NCI-H774 (cell line): ENCODE measurements around the gene UROS.

Experiments
- DNase-seq: peaks from one replicate; lab custom pipeline; 2025; lab: John Stamatoyannopoulos, UW

Gene UROS

DNA sequence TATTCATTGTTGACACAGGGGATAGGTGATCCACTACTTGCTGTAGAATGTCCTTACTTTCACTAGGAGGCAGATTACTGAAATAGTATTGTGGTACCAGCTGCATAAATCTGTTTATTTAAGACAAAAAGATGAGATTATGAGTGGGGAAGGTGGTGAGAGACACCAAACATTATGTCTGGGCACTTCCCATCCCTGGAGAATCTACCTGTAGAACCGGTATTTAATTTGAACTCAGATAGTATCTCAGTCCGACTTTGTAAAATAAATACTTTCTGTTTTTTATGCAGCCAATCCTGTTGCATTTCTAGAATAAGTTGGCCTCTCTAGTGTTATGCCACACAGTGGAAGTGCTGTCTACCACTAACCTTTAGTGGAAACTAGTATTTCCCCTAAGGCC lies 13.7 kb upstream of the UROS start:
- no peak for DNase-seq

DNA sequence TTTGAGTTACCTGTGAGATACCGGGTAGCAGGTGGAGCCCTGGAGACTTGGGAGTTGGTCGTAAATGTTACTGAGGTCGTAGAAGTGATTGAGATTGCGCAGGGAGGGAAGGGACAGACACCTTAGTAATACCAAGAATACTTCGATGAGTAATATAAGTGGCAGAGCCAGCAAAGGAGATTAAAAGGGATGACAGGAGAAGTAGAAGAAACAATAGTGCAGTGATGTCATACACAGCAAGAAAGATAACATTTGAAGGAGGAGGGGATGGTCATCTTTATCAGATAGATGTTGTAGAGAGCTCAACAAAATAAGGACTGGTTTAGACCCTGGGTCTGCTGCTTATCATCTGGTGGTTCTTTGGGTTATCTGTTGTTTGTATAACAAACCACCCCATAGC lies 5.3 kb upstream of the UROS start:
- DNase-seq: no peak

DNA sequence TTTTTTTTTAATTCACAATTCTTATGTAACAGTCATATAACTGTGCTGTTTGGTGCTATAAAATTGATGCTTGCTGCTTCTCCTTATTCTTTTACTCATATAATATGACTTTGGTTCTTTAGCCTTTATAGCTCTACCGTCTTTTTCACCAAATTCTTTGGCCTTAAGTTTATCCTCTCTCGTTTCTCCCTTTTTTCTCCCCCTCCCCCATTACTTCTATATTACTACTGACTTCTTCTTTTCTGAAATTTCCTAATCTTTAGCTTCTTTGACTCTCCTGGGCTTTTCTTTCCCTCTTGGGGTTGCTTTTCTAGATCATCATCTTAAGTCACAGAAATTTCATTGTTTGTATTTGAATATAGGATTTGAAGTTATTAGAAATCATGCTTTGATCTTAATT lies 4.1 kb upstream of the UROS start:
- DNase-seq: no peak

DNA sequence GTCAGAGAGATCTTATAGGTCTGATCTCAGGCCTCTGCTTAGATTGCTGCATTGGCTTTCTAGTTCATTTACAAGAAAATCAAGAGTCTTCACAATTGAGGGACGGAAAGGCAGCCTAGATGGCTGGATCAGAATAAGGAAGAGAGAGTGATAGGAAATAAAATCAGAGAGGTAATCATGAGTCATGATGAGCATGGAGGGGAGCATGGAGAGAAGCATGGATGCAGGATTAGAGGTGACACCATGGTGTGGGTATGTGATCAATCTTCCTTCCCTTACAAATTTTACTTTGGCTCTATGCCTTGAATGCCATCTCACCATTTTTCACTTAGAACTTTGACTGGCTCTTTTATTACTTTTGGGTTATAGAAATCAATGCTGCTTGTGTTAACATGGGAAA lies 1.7 kb upstream of the UROS start:
- no peak for DNase-seq

DNA sequence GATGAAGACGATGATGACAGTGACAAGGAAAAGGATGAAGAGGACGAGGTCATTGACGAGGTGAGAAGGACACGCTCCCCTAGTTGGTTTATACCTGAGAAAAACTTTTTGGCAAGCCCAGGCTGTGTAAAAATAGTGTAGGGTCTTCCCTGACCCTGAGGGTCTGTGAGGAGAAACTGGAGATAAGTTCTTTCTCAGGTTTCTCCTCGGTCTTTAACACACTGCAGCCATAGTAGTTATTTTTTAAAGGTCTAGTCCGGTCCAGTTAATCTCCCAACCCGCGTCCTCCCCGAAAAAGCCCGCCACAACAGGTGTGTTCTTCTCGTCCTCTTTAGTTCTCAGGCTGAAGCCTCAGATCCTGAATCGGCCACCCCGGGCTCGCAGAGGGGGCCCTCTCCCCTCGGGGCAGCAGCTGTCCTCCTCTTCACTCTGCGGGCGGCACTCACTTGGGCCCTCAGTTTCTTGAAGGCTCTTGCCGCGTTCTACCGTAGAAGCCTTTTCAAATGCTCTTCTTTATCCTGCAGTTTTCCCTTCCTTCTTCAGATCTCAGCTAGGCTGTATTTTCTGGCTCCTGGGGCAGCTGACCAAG lies 699 bp upstream of the UROS start:
- no peak for DNase-seq

DNA sequence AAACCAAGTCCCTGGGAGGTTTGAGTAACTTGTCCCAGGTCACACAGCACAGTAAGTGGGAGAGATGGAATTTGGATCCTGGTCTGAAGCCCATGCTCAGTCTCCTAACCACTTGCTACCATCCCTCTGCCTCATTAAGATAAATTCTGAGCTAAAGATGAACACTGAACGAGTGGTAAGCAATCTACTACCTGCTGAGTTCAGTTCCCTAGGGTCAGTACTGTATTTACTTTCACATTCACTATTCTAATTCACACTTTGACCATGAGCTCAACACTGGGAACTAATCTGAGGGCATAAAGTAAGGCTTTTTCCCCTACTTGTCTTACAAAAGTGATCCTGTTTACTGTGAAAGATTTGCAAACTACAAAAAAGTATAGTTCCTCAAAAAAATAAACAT lies 2.4 kb downstream of the UROS start:
- no peak for DNase-seq

DNA sequence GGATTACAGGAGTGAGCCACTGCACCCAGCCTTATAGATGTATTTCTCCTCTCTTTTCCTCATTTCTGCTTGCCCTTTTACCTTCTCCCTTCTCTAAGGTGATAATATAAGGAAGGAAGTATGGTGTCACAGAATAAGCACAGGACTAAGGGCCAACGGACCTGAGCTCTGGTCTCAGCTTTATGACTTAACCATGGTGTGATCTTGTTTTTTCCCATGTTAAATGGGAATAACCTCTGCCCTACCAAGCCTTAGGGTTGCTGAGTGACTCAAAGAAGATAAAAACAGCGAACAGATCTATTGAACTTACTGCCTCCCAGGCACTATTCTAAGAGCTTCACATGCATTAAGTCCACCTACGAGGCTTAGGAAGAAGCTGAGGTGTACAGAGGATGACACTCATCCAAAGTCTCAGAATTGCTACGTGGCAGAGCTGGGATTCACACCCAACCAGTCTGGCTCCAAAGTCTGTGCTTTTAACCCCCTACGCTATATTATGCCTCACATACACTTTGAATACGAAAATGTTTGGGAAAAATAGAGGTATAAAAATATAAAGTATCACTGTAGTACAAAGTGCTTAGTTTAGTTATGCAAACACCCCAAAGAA lies 5.6 kb downstream of the UROS start:
- no peak for DNase-seq

DNA sequence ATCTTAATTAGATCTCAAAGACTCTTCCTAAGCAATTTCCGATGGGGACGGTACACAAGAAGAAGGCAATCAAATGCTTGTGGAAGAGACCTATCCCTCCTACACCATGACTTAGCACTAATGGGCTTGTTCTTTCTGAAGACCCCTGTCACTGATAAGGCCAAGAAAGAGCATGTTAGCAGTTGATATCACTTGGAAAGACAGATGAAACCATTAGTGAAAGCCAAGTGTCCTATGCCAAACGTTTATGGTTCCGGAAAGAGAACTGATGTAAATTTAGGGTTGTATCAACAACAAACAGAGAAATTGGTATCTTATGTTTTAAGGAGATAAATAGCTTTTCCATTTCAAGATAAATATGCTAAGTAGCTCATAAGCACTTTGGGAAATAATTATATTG lies 6.5 kb downstream of the UROS start:
- DNase-seq: no peak

DNA sequence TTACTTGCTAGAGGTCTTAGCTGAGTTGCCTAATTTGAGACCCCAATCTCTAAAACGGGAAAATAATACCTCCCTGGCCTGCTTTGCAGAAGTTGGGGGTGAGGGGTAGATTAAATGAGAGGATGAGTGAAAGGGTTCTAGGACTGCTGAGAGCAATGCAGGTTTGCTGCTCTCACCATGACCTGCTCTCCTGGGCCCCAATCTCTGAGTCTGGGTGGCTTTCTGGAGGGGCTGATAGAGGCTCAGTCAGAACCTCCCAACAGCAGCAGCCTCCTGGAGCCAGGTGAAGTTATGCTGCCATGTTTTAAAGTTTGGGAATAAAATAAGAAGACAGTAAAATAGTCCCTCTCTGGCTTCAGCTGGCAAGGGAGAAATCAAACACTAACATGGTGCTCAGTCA lies 7.3 kb downstream of the UROS start:
- no peak for DNase-seq

DNA sequence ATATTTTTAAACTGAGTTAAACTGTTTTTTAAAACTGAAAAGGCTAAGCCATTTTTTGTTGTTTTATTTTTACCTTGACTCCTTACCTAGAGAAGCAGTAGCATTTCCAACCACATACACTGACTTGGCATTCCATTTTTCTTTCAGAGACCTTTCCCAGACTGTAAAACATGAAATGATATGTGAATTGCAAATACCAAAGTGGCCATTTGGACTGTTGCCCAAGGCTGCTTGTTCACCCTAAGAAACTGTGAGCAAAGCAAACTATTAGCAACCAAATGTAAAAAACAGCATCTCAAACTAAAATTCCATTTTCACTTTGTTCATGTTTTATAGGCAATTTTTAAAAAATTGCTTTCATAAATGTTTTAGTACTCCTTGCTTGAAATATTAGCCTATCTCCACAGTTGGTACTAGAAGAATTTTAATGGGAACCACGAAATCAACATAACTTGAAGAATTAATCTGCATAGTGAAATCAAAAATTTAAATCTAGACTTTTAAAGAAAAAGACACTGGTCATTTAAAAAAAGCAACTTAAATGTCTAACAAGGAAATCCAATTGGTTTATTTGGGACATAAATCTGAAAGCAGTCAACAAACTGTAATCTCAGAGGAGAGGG lies 10.8 kb downstream of the UROS start:
- DNase-seq: no peak

DNA sequence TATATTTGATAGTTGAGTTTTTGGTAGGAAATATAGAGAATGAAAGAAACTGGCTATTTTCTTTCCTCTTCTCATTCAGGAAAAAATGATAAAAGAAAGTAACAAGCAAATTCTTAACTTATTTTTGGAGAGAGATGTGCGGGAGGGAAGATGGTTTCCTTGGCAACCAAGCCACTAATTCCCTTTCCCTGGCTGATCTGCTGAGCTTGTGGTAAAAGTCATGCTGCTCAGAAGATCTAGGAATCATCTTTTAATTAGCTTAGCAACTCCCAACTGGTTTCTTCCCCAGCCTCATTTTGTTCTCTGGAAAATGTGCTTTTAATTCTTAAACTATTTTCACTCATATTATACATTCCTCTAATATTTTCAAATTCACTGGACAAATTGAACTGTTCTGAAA lies 11.8 kb downstream of the UROS start:
- DNase-seq: no peak

DNA sequence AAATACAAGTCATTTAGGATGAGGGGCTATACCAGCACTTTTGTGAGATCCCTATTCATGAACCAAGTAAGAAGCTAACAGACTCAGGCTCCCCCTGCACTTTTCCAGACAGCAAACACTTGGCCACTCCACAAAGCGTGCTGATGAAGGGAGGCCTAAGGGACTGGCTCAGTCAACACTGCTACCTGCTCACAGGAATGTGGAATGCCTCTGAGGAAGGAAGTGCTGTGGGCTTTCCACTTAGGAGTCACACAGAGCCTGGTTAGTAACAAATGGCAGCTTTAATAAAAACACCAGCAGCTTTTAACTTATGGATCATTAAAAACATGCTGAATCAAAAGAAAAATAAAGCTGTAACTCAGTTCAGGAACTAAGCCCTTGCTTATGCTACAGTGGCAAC lies 15.0 kb downstream of the UROS start:
- no peak for DNase-seq

DNA sequence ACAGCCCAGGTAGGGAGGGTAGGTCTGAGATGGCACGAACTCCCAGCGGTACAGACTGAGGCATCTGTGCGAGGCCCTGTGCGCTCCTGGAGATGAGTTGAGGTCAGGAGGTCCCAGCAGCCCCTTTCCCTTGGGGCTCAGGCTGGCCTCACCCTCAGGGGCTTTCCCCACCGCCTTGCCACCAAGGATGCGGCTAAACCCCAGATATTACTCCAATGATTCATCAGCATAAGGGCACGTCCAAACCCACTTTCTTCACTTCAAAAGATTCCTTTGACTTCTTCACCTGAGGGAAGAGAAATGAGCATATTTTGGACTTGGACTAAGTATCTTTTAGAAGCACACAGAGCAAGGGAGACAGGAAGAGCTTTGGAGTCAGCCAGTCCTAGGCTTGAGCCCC lies 20.3 kb downstream of the UROS start:
- DNase-seq: no peak

DNA sequence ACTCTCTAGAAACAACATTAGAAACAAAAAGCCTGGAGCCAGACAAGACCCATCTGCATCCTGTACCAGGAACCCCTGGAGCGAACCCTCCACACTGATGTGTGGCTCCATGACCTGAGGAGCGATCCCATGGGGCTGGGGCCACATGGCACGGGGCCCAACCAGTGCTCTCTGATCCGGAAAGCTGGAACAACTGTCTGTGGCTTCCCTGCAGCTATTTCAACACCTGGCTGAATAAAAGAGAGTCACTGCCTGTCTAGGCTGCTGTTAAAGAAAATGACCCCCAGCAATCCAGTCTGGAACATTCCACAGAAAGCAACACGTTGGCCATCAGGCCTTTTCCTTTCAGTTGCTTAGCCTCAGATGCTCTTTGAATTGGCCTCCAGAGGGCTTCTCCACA lies 20.9 kb downstream of the UROS start:
- no peak for DNase-seq

DNA sequence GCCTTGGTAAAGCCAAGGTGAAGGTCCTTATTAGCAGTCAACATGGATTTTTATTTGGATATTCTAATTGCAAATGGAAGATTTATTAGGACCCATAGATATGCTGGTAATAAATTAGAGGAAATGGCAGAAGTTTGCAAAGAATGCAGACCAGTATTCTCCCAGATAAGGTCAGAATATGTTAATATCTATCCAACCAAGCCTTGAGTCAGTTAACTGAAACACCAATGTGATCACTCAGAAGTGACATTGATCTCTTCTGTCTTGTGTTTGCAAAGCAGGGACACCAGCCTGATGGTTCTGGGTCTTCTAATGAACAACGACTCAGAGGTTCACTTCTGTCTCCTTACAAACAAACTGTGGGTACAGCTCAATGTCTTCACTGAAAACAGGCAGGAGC lies 21.5 kb downstream of the UROS start:
- no peak for DNase-seq

DNA sequence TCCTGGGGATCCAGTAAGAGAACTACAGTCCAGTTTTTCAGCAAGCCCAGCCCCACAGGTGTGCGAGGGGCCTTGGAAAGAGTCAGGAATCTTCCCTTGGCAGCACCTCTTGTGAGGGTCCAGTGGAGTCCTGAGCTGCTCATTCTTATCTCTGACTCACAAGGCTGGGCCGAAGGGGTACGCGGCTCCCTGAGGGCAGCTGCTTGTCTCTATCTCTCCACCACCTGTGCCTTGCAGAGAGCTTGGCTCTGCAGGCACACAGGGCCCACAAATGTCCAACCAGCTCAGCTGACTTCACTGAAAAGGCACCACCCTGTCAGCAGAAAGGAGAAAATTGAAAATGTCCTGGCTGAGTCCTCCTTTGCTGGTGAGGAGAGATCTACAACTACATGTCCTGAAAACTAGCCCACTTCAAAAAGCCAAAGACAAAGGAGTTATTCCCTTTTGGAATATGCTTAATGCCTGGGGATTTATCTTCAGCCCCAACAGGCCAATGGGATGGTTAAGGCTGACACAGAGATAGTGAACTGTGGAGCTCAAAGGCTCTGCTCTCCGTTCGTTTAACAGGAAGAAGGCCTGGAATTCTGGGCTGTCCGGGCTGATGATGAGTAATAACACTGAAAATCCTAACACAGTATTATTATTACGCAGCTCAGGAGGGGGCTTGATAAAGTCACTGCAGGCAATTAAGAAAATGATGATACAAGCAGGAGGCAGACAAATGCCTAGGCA lies 23.4 kb downstream of the UROS start:
- no peak for DNase-seq

DNA sequence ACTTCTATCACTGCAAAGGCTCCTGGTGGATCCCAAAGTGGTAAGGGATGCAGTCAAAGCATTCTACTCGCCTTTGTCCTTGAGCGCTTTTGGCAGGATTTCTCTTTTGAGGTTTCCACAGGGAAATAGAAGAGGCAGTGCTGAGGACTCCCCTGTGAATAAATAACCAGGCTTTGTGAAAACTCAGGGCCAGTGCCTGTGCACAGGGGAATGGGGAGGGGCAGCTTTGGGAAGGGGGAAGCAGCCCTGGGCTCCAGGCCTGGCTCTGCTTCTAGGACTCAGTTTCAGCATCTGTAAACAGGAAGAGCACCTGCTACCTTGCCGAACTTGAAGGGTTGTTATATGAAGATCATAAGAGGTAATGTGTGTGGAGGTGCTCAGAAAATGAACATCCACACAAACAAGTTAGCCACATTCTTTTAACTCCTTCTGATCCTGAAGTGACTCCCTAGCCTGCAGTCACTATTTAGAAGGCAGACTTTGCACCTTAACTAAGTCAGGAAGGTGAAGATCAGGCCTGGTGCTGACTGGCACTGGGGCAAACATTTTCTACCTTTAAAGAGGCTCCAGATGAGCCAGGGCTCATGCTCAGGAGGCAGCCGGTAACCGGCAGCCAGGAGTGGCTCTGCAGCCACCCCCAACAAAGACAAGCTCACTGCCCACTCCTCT lies 24.9 kb downstream of the UROS start:
- no peak for DNase-seq

DNA sequence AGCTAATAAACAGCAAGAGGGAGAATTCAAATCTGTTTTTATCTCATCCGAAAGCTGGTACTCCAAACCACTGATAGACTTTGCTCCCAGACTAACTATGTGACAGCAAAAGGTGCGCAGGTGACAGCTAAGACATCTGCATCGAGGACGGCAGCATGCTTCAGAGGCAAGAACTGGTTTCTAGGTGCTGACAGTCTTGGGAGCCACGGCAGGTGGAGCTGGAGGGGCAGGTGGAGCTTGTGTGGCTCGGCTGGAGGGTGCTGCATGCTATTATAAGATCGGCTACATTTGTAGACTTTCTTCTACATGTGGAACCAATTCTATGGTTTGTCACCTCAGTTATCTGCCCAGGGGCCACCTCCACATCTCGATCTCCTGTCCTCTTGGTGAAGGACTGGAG lies 25.6 kb downstream of the UROS start:
- DNase-seq: no peak

DNA sequence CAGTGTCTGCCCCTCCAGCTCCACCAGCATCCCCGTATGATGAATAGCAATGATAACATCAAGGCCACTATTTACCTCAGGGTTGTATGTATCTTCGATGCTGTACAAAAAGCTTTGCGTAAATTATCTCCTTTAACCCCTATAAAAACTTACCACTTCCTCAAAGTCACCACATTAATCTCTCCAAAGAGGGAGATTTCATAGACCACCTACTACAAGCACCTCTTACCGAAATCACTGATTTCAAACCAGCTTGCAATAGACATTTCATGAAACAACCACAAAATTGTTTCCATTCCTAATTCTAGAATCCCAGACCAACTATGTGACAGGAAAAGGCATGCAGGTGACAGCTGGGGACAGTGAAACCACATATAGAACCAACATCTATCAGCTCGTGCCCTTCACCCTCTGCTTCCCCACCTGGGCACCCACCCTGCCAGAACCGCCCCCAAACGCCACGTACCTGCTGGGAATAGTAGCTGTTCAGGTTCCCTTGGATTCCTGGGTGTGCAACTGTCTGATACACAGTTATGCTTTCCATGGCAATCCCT lies 27.3 kb downstream of the UROS start:
- no peak for DNase-seq

DNA sequence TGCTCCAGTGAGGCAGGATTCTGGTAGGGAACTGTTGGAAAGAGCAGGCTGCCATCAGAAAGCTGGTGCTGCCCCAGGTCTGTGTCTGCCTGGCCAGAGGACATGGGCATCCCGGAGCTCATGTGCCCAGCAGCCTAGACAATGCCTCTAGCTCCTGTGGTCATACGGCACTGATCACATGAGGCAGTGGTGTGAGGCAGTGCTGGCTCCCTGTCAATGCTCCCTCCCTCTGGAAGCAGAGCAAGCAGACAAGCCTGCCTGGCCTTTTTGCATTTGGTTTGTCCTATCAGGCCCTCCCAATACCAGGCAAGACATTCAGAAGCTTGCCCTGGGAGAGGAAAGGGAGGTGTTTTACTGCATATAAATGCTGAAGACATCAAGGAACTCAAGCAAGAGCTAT lies 27.9 kb downstream of the UROS start:
- DNase-seq: no peak

DNA sequence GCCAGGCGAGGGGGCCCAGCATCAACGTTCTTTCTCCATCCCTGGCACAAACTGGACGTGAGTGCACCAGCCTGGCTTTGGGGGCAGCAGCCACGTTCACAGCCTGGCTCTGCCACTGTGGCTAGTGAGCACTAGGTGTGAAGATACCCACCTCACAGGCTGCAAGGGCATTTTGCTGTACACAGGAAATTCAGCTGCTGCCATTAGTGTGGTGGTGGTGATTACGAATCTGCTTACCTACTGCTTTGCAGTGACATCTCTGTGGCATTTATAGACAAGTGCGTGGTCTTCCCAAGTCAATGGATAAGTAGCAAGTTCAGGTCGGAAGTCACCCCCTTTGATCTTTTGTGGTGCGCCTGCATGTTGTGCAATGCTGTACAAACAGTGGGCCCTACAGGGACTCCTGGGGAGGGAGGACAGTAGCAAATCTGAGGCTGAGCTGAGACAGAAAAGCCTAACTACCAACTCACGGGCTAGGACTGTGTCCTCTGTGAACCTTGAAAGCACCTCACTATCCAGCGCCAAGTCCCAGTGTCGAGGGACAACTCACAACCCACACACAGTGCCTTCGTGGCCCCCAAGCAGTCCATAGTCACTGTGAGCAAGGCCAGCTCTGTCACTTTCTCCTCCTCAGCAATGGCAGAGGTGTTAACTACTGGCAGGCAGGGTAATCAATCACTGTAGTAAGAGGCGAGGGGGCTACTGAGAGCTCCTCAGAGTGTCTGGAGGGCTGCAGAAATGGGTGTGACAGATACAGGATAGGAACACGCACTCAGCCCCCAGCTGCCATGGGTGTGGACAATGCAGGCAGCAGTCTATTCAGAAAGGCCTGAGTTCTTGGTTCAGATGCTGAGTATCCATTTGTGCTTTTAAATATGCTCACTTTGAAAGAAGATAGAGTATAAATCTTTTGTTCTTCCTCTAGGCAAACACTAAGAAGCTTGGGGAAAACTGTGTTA lies 30.4 kb downstream of the UROS start:
- DNase-seq: no peak
